Neural progenitor cell (in vitro differentiated cells): ENCODE measurements around the gene NDUFA12. TPM values are rescaled to one million over a fixed set of nuclear protein-coding genes. Genes with fewer than 3 reads are reported as not detected.
A peak's percentile ranks its signal among the peaks of the same experiment; 100 is the strongest.

Experiments
- DNase-seq: peaks from one replicate; pipeline ENCODE4 v3.0.0-alpha.2; 2016; ENCODE audit warnings: low spot score
- H2AFZ ChIP-seq: fragments of 200-600 bp; sonication (generic); replicated peaks from 2 replicates; pipeline ENCODE4 v1.6.1; 2016; ENCODE audit warnings: antibody characterized with exemption
- H3F3A ChIP-seq: fragments of 200-600 bp; sonication (generic); 2 replicates; pipeline ENCODE4 v1.6.1; 2016; ENCODE audit warnings: antibody characterized with exemption, low read depth
- H3K27ac ChIP-seq: fragments of 200-600 bp; sonication (generic); 2 replicates; pipeline ENCODE4 v1.5.1; 2016; ENCODE audit warnings: mild to moderate bottlenecking
- H3K27me3 ChIP-seq: fragments of 200-600 bp; sonication (generic); 2 replicates; pipeline ENCODE4 v1.6.1; 2016; ENCODE audit warnings: mild to moderate bottlenecking, moderate library complexity
- H3K36me3 ChIP-seq: fragments of 200-600 bp; sonication (generic); 2 replicates; pipeline ENCODE4 v1.5.1; 2016
- H3K4me1 ChIP-seq: fragments of 200-600 bp; sonication (generic); 2 replicates; pipeline ENCODE4 v1.6.1; 2016; ENCODE audit warnings: mixed run types
- H3K4me2 ChIP-seq: fragments of 200-600 bp; sonication (generic); 2 replicates; pipeline ENCODE4 v1.6.1; 2016
- H3K4me3 ChIP-seq: fragments of 200-600 bp; sonication (generic); 2 replicates; pipeline ENCODE4 v1.5.1; 2016
- H3K79me2 ChIP-seq: fragments of 200-600 bp; sonication (generic); 2 replicates; pipeline ENCODE4 v1.6.1; 2016; ENCODE audit warnings: low read depth
- H3K9ac ChIP-seq: fragments of 200-600 bp; sonication (generic); 2 replicates; pipeline ENCODE4 v1.6.1; 2016
- H3K9me3 ChIP-seq: fragments of 200-600 bp; sonication (generic); 2 replicates; pipeline ENCODE4 v1.5.1; 2016; ENCODE audit warnings: low read depth
- H4K20me1 ChIP-seq: fragments of 200-600 bp; sonication (generic); 2 replicates; pipeline ENCODE4 v1.6.1; 2016; ENCODE audit warnings: low read depth
- H3K27ac Mint-ChIP-seq: 3 replicates; pipeline ENCODE4 v1.8.0; 2021; ENCODE audit warnings: mixed read lengths
- H3K27me3 Mint-ChIP-seq: 2 replicates; pipeline ENCODE4 v1.8.0; 2022; ENCODE audit warnings: low read depth, mild to moderate bottlenecking, inconsistent platforms, moderate library complexity, mixed read lengths; ENCODE audit not compliant: insufficient read depth
- H3K36me3 Mint-ChIP-seq: 3 replicates; pipeline ENCODE4 v1.8.0; 2021; ENCODE audit warnings: mixed read lengths
- H3K4me1 Mint-ChIP-seq: 3 replicates; pipeline ENCODE4 v1.8.0; 2021; ENCODE audit warnings: mixed read lengths
- H3K4me3 Mint-ChIP-seq: 3 replicates; pipeline ENCODE4 v1.8.0; 2021; ENCODE audit warnings: mild to moderate bottlenecking, moderate library complexity, mixed read lengths
- H3K9me3 Mint-ChIP-seq: 3 replicates; pipeline ENCODE4 v1.8.0; 2020; ENCODE audit warnings: mixed read lengths
- CTCF ChIP-seq: fragments of 200-600 bp; sonication (generic); IDR thresholded peaks from 2 replicates; pipeline ENCODE4 v1.5.1; 2017; ENCODE audit warnings: antibody characterized with exemption, mild to moderate bottlenecking
- EZH2 ChIP-seq: fragments of 200-600 bp; sonication (generic); IDR thresholded peaks from 2 replicates; pipeline ENCODE4 v1.6.1; 2017; ENCODE audit warnings: antibody characterized with exemption, mild to moderate bottlenecking, moderate library complexity
- EZH2phosphoT487 ChIP-seq: fragments of 200-600 bp; sonication (generic); IDR thresholded peaks from 2 replicates; pipeline ENCODE4 v1.6.1; 2017; ENCODE audit warnings: antibody characterized with exemption
- total RNA-seq: library from RNA; depleted of rRNA; stranded (reverse); fragments of >200 nt; gene quantifications from 2 replicates; pipeline ENCODE4 v1.2.3, GENCODE V29; 2015; ENCODE audit warnings: low replicate concordance

NDUFA12 gene
- total RNA-seq, 1 donor from 2014 or later, result 170 TPM

DNA sequence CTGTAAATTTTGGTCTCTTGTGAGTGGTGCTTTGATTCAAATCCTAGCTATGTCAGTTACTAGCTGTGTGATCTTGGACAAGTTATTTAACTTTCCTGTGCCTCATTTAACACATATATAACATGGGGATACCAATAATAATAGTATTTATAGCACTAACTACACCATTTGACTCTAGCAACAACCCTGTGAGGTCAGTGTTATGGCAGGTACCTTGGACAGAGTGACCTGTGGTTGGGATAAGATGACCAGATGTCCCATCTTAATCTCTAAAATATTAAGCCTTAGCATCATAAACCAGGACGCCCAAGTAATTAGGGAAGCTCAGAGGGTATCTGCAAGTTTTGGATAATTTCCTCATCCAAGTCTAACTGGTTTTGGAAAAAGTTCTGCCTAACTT lies 73.7 kb downstream of the NDUFA12 start:
- no peak overlapping the region for H3K27ac ChIP-seq
- no peaks in the 10 kb centered on the region for H3K9me3 ChIP-seq
- H3K9ac ChIP-seq, result no peak overlapping the region
- H3K4me1 ChIP-seq, result no peaks in the 10 kb centered on the region
- H4K20me1 ChIP-seq, result no peaks in the 10 kb centered on the region
- no peak overlapping the region for H3K4me3 ChIP-seq
- no peak overlapping the region for H3K4me3 Mint-ChIP-seq
- H3K27me3 ChIP-seq, result no peaks in the 10 kb centered on the region
- no peaks in the 10 kb centered on the region for H3K36me3 ChIP-seq
- peaks cover 8% of the 10 kb centered on the region for H3K4me1 Mint-ChIP-seq
- no peak for TF ChIP-seq EZH2
- no peaks in the 10 kb centered on the region for H3K36me3 Mint-ChIP-seq
- no peak overlapping the region for H3K4me2 ChIP-seq
- no peaks in the 10 kb centered on the region for H3K79me2 ChIP-seq
- no peak overlapping the region for H2AFZ ChIP-seq
- no peak for DNase-seq
- no peak overlapping the region for H3K27ac Mint-ChIP-seq
- peaks cover 3% of the 10 kb centered on the region for H3K27me3 Mint-ChIP-seq
- no peaks in the 10 kb centered on the region for H3F3A ChIP-seq
- no peaks in the 10 kb centered on the region for H3K9me3 Mint-ChIP-seq

GRCh38 chr12:94925729-94926128 lies 77.8 kb downstream of the NDUFA12 start:
- no peaks in the 10 kb centered on the region for H3K9me3 ChIP-seq
- H3K27ac ChIP-seq, result no peak overlapping the region
- no peaks in the 10 kb centered on the region for H3K79me2 ChIP-seq
- H3K4me3 Mint-ChIP-seq, result no peak overlapping the region
- H3K4me1 ChIP-seq, result peaks cover 10% of the 10 kb centered on the region
- no peak overlapping the region for H3K27ac Mint-ChIP-seq
- H3K36me3 ChIP-seq, result no peaks in the 10 kb centered on the region
- H3K4me1 Mint-ChIP-seq, result peaks cover 31% of the 10 kb centered on the region
- H3K36me3 Mint-ChIP-seq, result no peaks in the 10 kb centered on the region
- no peak overlapping the region for H2AFZ ChIP-seq
- no peaks in the 10 kb centered on the region for H3F3A ChIP-seq
- H3K27me3 ChIP-seq, result no peaks in the 10 kb centered on the region
- no peak overlapping the region for H3K4me2 ChIP-seq
- no peak for TF ChIP-seq EZH2
- TF ChIP-seq CTCF, result no peak
- H3K27me3 Mint-ChIP-seq, result peaks cover 6% of the 10 kb centered on the region
- no peak overlapping the region for H3K9ac ChIP-seq
- H3K4me3 ChIP-seq, result no peak overlapping the region
- no peaks in the 10 kb centered on the region for H3K9me3 Mint-ChIP-seq
- no peak for DNase-seq
- no peaks in the 10 kb centered on the region for H4K20me1 ChIP-seq

GRCh38 chr12:94925206-94925605 lies 78.3 kb downstream of the NDUFA12 start:
- TF ChIP-seq CTCF (no peak), EZH2 (no peak), EZH2phosphoT487 (no peak)
- Histone ChIP-seq H4K20me1 (no peaks in the 10 kb centered on the region), H3K4me3 (no peak overlapping the region), H3K9me3 (no peaks in the 10 kb centered on the region), H3K36me3 (no peaks in the 10 kb centered on the region), H3F3A (no peaks in the 10 kb centered on the region), H3K9ac (no peak overlapping the region), H2AFZ (no peak overlapping the region), H3K4me1 (peaks cover 10% of the 10 kb centered on the region), H3K27me3 (no peaks in the 10 kb centered on the region), H3K79me2 (no peaks in the 10 kb centered on the region), H3K27ac (no peak overlapping the region), H3K4me2 (no peak overlapping the region)
- peaks cover 6% of the 10 kb centered on the region for H3K27me3 Mint-ChIP-seq
- no peaks in the 10 kb centered on the region for H3K36me3 Mint-ChIP-seq
- no peak for DNase-seq
- H3K27ac Mint-ChIP-seq, result no peak overlapping the region
- peaks cover 29% of the 10 kb centered on the region for H3K4me1 Mint-ChIP-seq
- H3K9me3 Mint-ChIP-seq, result no peaks in the 10 kb centered on the region
- H3K4me3 Mint-ChIP-seq, result no peak overlapping the region

DNA sequence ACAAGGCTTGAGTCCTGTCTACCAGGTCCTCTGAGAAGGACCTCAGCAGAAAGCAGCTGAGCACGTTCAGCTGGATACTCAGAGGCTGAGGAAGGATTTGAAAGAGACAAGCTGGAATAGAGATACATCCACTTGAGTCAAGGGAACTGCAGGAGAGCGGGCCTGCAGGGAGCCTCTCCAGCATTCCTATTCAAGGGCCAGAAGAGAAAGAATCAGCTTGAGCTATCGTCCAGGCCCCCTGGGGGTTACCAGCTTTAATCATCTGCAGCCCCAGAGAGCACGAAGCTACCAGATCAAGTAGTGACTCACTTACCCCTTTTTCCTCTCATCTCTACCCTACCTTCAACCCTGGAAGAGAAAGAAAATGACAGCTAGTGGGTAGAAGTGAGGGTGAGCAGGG lies 80.9 kb downstream of the NDUFA12 start:
- H3K27me3 ChIP-seq, result no peaks in the 10 kb centered on the region
- no peaks in the 10 kb centered on the region for H4K20me1 ChIP-seq
- peaks cover 6% of the 10 kb centered on the region for H3K27me3 Mint-ChIP-seq
- H3F3A ChIP-seq, result no peaks in the 10 kb centered on the region
- H3K36me3 ChIP-seq, result no peaks in the 10 kb centered on the region
- H3K9me3 ChIP-seq, result no peaks in the 10 kb centered on the region
- no peak overlapping the region for H3K4me3 Mint-ChIP-seq
- H3K4me1 Mint-ChIP-seq, result peaks cover 28% of the 10 kb centered on the region
- H2AFZ ChIP-seq, result no peak overlapping the region
- H3K79me2 ChIP-seq, result no peaks in the 10 kb centered on the region
- no peaks in the 10 kb centered on the region for H3K9me3 Mint-ChIP-seq
- H3K36me3 Mint-ChIP-seq, result no peaks in the 10 kb centered on the region
- TF ChIP-seq EZH2 (no peak), EZH2phosphoT487 (no peak), CTCF (no peak)
- peak overlapping the region; percentile 6 for H3K4me2 ChIP-seq
- H3K27ac ChIP-seq, result no peak overlapping the region
- peak overlapping the region; percentile 90 for H3K27ac Mint-ChIP-seq
- DNase-seq, result peak; percentile 24
- H3K4me1 ChIP-seq, result peaks cover 10% of the 10 kb centered on the region
- H3K9ac ChIP-seq, result no peak overlapping the region
- H3K4me3 ChIP-seq, result no peak overlapping the region

Other genes starting within 250 kb of the NDUFA12 start
- gene NR2C1, start 69.9 kb upstream of the NDUFA12 start, total RNA-seq, result 84.2 and 187 TPM in 2 replicates
- 25.4 and 32.0 TPM in 2 replicates for gene FGD6, start 213.8 kb upstream of the NDUFA12 start, total RNA-seq
- 89.8 and 126 TPM in 2 replicates for gene VEZT, start 214.1 kb upstream of the NDUFA12 start, total RNA-seq